Neural cell (in vitro differentiated cells): ENCODE data around the gene CACNA1B. TPM values are rescaled to one million over a fixed set of nuclear protein-coding genes. Genes with fewer than 3 reads are reported as not detected.

Source experiments
- H2AFZ ChIP-seq: fragments of 200-600, 300-800 bp; sonication (generic), shearing (Covaris generic); 2 replicates; pipeline ENCODE4 v1.6.0; 2014; ENCODE audit warnings: low read depth, mild to moderate bottlenecking, antibody characterized with exemption, low read length, moderate library complexity
- H3F3A ChIP-seq: fragments of 200-600 bp; shearing (Covaris generic); 2 replicates; pipeline ENCODE4 v1.6.1; 2016; ENCODE audit warnings: mild to moderate bottlenecking, moderate library complexity, mixed read lengths, antibody characterized with exemption, low read length; ENCODE audit not compliant: insufficient read depth, poor library complexity, severe bottlenecking
- H3K27ac ChIP-seq: fragments of 200-600, 300-800 bp; sonication (generic), shearing (Covaris generic); 2 replicates; pipeline ENCODE4 v1.5.1; 2014; ENCODE audit warnings: mild to moderate bottlenecking, low read length, moderate library complexity
- H3K27me3 ChIP-seq: fragments of 300-800, 200-600 bp; sonication (generic), shearing (Covaris generic); 2 replicates; pipeline ENCODE4 v1.6.0; 2014; ENCODE audit warnings: mild to moderate bottlenecking, low read depth, low read length, moderate library complexity; ENCODE audit not compliant: insufficient read depth
- H3K36me3 ChIP-seq: fragments of 300-800, 200-600 bp; sonication (generic), shearing (Covaris generic); 2 replicates; pipeline ENCODE4 v1.5.1; 2014; ENCODE audit warnings: mild to moderate bottlenecking, antibody characterized with exemption, low read length, moderate library complexity; ENCODE audit not compliant: insufficient read depth
- H3K4me2 ChIP-seq: fragments of 300-800, 200-600 bp; sonication (generic), shearing (Covaris generic); 2 replicates; pipeline ENCODE4 v1.6.0; 2014; ENCODE audit warnings: mild to moderate bottlenecking, low read length
- H3K4me3 ChIP-seq: fragments of 300-800, 200-600 bp; sonication (generic), shearing (Covaris generic); 2 replicates; pipeline ENCODE4 v1.5.1; 2014; ENCODE audit warnings: mild to moderate bottlenecking, low read length, moderate library complexity
- H3K79me2 ChIP-seq: fragments of 200-600 bp; shearing (Covaris generic); replicated peaks from 2 replicates; pipeline ENCODE4 v1.6.0; 2014; ENCODE audit warnings: mild to moderate bottlenecking, low read length, moderate library complexity; ENCODE audit not compliant: insufficient read depth
- H3K9ac ChIP-seq: fragments of 300-800, 200-600 bp; sonication (generic), shearing (Covaris generic); 2 replicates; pipeline ENCODE4 v1.6.1; 2016; ENCODE audit warnings: mild to moderate bottlenecking, low read length, mixed read lengths
- H3K9me2 ChIP-seq: fragments of 200-600 bp; shearing (Covaris generic); 2 replicates; pipeline ENCODE4 v1.6.1; 2016; ENCODE audit warnings: mild to moderate bottlenecking, low read length, mixed read lengths; ENCODE audit not compliant: insufficient read depth
- H3K9me3 ChIP-seq: fragments of 200-600, 300-800 bp; sonication (generic), shearing (Covaris generic); 2 replicates; pipeline ENCODE4 v1.6.1; 2016; ENCODE audit warnings: mild to moderate bottlenecking, mixed run types, low read length, moderate library complexity, mixed read lengths
- H4K20me1 ChIP-seq: fragments of 200-600 bp; shearing (Covaris generic); 2 replicates; pipeline ENCODE4 v1.6.1; 2016; ENCODE audit warnings: mild to moderate bottlenecking, mixed run types; ENCODE audit not compliant: insufficient read depth
- CTCF ChIP-seq: fragments of 450-650 bp; IDR thresholded peaks from 2 replicates; pipeline ENCODE4 v1.5.1; 2014; ENCODE audit warnings: antibody characterized with exemption, mild to moderate bottlenecking, moderate library complexity; ENCODE audit not compliant: poor library complexity, severe bottlenecking
- EP300 ChIP-seq: fragments of 450-650 bp; conservative IDR thresholded peaks from 2 replicates; pipeline ENCODE4 v1.6.1; 2014; ENCODE audit warnings: antibody characterized with exemption, mild to moderate bottlenecking, moderate library complexity; ENCODE audit not compliant: poor library complexity, severe bottlenecking
- EZH2 ChIP-seq: fragments of 200-600, 300-800 bp; shearing (Covaris generic), sonication (generic); IDR thresholded peaks from 2 replicates; pipeline ENCODE4 v1.6.1; 2014; ENCODE audit warnings: antibody characterized with exemption, low read length, borderline replicate concordance, mild to moderate bottlenecking; ENCODE audit not compliant: insufficient read depth, poor library complexity, severe bottlenecking
- MXI1 ChIP-seq: fragments of 450-650 bp; conservative IDR thresholded peaks from 2 replicates; pipeline ENCODE4 v1.6.1; 2014; ENCODE audit warnings: antibody characterized with exemption, mild to moderate bottlenecking; ENCODE audit not compliant: poor library complexity, severe bottlenecking
- POLR2AphosphoS5 ChIP-seq: IDR thresholded peaks from 2 replicates; pipeline ENCODE4 v1.6.1; 2012
- RAD21 ChIP-seq: fragments of 450-650 bp; conservative IDR thresholded peaks from 2 replicates; pipeline ENCODE4 v1.6.1; 2014; ENCODE audit warnings: antibody characterized with exemption, mild to moderate bottlenecking, moderate library complexity
- REST ChIP-seq: IDR thresholded peaks from 2 replicates; pipeline ENCODE4 v1.6.1; 2012; ENCODE audit warnings: borderline replicate concordance
- TAF1 ChIP-seq: IDR thresholded peaks from 2 replicates; pipeline ENCODE4 v1.6.1; 2012; ENCODE audit warnings: low read depth
- polyA plus RNA-seq: library from polyadenylated mRNA; depleted of rRNA; stranded (reverse); fragments of >200 nt; gene quantifications from 2 replicates; pipeline ENCODE4 v1.2.3, GENCODE V29; 2014

The CACNA1B gene
- polyA plus RNA-seq, 1 donor from 2014 or later = 5.8 TPM

- Histone ChIP-seq H4K20me1 (no peaks in the 10 kb centered on the region), H3K9me2 (no peaks in the 10 kb centered on the region), H3F3A (no peaks in the 10 kb centered on the region), H3K27ac (no peak overlapping the region), H3K9ac (no peak overlapping the region), H3K27me3 (no peaks in the 10 kb centered on the region), H3K9me3 (no peaks in the 10 kb centered on the region), H3K79me2 (no peaks in the 10 kb centered on the region), H3K4me2 (no peak overlapping the region), H3K36me3 (peaks cover 8% of the 10 kb centered on the region), H3K4me3 (no peak overlapping the region), H2AFZ (no peak overlapping the region)
- no peak for TF ChIP-seq MXI1
- no peak for TF ChIP-seq POLR2AphosphoS5
These were observed 39.0 kb upstream of the CACNA1B start for GRCh38 chr9:137838576-137838975.

- TF ChIP-seq REST = no peak
- no peak for TF ChIP-seq RAD21
- no peak for TF ChIP-seq TAF1
- TF ChIP-seq MXI1 = no peak
- no peak for TF ChIP-seq EZH2
- no peak for TF ChIP-seq CTCF
- no peak for TF ChIP-seq POLR2AphosphoS5
- TF ChIP-seq EP300 = no peak
- no peaks in the 10 kb centered on the region for H3F3A ChIP-seq
- no peak overlapping the region for H3K4me2 ChIP-seq
- H2AFZ ChIP-seq = no peak overlapping the region
- H3K27me3 ChIP-seq = no peaks in the 10 kb centered on the region
- H3K4me3 ChIP-seq = no peak overlapping the region
- H3K9ac ChIP-seq = no peak overlapping the region
- H4K20me1 ChIP-seq = no peaks in the 10 kb centered on the region
- no peaks in the 10 kb centered on the region for H3K9me3 ChIP-seq
- no peaks in the 10 kb centered on the region for H3K79me2 ChIP-seq
- H3K27ac ChIP-seq = no peak overlapping the region
- no peaks in the 10 kb centered on the region for H3K9me2 ChIP-seq
- no peaks in the 10 kb centered on the region for H3K36me3 ChIP-seq
These were observed 34.2 kb upstream of the CACNA1B start for GRCh38 chr9:137843355-137843754.
